ENCODE results near the gene MED17.

DNA sequence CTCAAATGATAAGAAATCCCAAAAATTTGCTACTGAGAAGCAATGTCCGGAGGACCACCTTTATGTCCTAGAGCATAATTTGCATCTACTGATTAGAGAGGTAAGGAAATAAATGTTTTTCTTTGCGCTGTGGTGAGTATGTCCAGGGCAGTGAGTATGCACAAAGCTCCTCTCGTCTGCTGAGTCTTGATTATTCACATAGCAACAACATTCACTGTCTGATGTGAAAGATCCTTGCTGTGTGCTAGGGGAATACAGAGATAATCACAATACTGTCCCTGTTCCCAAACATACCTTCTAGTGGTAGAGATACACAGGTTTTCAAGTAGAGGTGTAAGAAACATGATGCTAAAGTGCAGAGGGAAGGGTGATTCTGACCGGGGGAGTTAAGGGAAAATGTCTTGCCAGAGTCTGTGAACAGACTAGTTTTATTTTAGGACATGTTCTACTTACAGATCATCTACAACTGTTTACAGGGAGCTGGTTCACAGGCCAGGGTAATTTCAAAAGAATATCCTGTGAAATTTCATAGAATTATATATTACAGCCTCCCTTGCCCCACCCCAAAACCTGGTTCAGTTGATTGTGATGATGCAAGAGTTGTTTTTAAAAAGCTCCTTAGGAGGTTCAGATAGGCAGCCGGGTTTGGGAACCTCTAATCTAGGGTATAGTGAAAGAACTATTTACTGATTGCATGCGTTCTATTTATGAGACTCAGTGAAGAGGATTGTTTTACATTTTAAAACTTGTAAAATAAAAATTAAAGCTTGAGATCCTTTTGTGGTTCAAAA lies 12.6 kb downstream of the MED17 start:
- TF ChIP-seq YY1 (IDR thresholded peaks at IDR 0.05; ENCODE audit: insufficient read depth, insufficient read length): no peak
- no peak for TF ChIP-seq SUZ12 (IDR thresholded peaks at IDR 0.05; ENCODE audit: extremely low read depth, insufficient read depth, insufficient read length)
- no peak for TF ChIP-seq ZNF274 (IDR thresholded peaks at IDR 0.05; ENCODE audit: low read depth, low read length)
